GM18517 (cell line): ENCODE results near the gene FAM13A.
A peak's percentile ranks its signal among the peaks of the same experiment; 100 is the strongest.
"Not testable (repeated sequence)": the region's sequence is repeated elsewhere in the genome, so short reads cannot be mapped to it uniquely, and the experiment has no call there.

Experiments
- ATAC-seq: cut with Tn5 transposase; IDR thresholded peaks from one replicate; pipeline ENCODE4 v1.9.1; 2021; ENCODE audit warnings: mild to moderate bottlenecking, moderate library complexity; ENCODE audit not compliant: unreplicated experiment

FAM13A gene

DNA sequence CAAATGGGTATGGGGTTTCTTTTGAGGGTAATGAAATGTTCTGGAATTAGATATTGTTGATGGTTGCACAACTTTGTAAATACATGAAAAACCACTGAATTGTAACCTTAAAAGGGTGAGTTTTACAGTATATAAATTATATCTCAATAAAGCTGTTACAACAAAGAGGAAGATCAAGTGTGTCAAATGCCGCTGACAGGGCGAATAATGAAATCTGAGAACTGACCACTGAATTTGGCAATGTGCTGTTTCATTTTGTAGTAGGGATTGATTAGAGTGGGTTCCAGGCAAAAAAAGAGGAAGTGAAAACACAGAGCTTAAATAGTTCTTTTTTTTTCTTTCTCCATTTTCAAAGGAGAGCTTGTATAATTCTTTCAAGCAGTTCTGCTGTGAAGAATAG, 198.2 kb downstream of the FAM13A start:
- ATAC-seq, result peak; percentile 97

DNA sequence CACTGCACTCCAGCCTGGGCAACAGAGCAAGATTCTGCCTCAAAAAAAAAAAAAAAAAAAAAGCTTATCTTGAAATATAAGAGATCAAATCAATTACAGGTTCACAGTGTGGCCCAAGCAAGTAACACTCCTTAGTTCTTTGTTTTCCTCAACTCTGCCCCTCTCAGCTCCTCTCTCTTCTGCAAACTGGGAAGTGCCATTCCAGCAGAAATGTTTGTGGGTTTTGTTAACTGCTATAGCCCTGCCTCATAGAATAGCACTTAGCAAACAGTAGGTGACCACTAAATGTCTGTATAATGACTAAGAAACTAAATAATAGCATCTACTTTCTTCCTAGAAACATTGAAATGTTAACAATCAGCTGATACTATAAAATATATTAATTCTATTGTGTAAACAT, 199.4 kb downstream of the FAM13A start:
- no peak for ATAC-seq

DNA sequence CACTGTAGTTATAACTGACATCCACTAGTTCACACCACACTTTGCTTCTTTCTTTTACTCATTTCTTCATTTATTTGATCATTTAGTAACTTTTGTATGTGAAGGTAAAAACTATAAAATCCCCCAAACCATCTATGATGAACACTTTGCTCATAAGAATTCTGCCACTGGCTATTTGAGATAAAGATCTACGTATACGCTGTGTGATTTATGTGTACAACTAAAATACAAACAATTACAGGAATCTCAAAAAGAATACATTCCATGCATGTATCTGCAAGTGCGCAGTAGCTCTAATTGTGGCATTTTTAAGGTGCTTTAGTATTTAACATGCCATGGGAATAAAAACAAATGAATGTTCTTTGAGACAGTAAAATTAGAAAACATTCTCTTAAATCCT, 202.5 kb downstream of the FAM13A start:
- ATAC-seq, result no peak

DNA sequence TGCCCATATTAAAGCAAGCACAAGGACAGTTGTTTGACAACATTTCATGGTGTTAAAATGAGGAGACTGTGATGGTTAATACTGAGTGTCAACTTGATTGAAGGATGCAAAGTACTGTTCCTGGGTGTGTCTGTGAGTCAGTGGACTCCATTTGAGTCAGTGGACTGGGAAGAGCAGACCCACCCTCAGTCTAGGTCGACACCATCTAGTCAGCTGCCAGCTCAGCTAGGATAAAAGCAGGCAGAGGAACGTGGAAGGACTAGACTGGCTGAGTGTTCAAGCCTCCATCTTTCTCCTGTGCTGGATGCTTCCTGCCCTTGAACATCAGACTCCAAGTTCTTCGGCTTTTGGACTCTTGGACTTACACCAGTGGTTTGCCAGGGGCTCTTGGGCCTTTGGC, 203.4 kb downstream of the FAM13A start:
- ATAC-seq, result not testable (repeated sequence)

DNA sequence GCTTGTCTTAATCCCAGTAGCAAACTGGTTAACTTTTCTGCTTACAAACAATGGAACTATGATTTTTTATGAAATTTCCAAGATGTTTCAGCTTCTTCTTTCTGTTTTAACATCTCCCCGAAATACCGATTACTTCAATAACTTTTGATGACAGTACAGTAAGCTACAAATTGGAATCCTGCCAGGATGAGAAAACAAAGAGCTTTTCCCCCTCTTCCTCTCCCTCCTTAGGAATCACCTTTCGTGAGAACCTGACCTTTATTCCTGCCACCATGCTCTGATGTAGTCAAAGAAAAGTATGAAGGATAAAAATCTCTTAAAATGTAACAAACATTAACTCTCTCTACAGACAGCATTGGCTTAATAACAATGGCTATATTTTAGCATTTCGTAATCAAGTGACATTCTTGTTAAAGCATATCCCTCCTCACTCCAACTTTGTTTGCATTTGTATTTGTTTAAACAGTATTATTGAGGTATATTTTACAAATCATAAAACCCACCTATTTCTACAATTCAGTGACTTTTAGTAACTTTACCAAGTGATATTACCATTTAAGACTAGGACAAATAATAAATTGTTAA, 210.7 kb downstream of the FAM13A start:
- ATAC-seq, result no peak

DNA sequence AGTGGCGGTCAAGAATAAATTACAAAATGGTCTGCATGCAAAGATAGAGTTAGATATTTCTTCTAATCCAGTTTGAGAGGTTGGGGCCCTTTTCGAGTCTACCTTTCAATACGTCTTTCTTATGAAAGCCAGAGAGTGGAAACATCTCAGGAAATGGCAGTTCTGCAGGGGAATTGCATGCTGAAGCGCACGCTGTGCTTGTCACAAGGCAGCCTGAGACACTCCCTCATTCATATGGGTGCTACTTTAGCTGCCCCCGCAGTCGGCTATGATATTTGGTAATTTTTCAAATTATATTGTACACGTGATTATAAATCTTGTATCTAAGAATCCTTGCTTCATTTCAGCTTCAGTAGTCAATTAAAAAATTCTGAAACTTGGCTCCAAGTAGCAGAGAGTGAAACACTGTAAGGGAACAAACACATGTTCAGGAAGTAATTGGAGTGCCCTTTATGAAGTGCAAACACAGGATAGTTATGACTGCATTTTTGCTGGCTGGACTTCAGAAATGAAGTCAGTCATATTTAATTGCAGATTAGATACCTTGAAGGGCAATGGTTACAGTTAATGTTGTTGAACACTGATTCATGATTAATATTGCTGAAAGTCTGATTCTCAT, 213.8 kb downstream of the FAM13A start:
- no peak for ATAC-seq

DNA sequence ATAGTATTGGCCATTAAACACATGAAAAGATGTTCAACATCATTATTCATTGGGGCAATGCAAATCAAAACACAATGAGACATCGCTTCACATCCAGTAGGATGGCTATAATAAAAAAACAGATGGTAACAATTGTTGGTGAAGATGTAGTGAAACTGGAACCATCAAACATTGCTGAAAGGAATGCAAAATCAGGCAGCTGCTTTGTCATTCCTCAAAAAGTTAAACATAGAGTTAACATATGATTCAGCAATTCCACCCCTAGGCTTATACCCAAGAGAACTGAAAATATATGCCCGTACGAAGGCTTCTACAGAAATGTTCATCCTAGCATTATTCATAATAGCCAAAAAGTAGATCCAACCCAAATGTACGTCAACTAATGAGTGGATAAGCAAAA, 215.3 kb downstream of the FAM13A start:
- no peak for ATAC-seq

DNA sequence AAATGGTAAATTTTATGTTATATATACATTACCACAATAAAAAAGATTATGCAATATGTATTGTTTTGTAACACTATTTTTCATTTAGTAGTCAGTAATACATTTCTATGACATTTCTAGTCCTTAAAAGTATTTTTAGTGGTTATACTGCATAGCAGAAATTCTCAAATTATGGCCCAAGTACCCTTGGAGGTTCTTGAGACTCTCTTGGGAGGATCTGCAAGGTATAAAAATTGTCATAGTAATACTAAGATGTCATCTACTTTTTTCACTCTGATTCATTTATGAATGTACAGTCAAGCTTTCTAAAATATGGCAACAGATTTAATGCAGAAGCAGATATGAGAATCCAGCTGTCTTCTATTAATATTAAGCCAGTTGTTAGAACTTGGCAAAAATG, 220.8 kb downstream of the FAM13A start:
- no peak for ATAC-seq

DNA sequence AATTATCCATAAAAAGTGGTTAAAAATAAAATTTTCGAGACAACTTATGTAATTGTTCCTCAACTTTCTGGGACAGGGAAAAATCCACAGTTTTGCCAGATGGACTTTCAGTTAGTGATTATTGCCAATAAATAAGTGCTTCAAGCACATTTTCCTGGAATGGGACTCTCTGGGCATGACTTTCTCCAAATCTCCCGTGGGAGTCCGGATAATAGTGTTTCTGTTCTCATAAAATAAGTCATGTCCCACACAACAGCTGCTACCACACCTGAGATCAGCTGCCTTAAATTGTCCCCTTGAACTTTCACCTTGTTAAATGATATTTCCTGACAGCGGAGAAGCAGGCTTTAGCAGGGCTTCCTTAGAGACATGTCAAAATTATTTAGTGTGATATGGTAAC, 226.0 kb downstream of the FAM13A start:
- no peak for ATAC-seq

DNA sequence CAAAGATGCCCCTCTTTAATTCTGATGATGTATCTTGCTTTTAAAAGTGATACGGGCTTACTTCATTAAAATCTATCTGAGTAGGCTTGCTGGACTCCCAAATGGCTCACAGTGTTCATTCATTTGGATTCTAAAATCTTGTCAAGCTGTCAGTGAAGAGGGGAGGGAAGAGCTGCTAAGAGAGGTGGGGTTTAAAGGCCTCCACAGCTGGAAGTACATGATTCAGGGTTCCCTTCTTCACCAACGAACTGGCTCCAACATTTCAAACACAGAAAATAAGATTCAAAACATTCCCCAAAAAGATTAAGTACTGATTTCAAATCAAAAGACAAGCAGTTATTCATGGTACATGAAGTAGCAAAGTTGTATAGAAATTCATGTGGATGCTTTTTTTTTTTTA, 226.4 kb downstream of the FAM13A start:
- ATAC-seq, result no peak

DNA sequence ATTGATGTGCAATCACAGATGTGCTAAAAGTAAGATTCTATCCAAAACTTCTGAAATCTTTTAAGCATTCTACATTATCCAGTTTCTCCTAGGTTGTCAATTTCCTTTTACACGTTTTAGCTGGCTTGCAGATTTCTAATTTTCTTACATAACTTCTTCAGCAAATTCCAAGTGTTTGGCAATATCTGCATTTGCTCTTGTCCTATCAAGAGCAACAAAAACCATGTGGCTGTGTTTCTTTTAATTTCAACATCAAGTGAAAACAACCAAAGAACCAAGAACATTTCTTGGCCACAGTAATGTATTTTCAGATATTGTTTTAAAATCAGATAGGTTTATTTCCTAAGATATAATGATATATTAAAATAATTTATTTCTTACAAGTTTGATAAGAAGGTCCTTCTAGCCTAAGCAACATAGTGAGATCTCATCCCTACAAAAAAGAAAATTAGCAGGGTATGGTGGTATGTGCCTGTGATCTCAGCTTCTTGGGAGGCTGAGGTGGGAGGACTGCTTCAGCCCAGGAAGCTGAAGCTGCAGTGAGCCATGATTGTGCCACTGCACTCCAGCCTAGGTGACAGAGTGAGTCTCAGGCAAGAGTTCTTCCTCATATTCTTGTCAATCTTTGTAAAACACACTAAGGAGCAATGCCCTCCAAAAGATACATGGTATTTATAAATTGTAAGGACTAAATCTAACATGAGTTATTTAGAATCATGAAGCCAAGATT, 228.0 kb downstream of the FAM13A start:
- ATAC-seq, result no peak

DNA sequence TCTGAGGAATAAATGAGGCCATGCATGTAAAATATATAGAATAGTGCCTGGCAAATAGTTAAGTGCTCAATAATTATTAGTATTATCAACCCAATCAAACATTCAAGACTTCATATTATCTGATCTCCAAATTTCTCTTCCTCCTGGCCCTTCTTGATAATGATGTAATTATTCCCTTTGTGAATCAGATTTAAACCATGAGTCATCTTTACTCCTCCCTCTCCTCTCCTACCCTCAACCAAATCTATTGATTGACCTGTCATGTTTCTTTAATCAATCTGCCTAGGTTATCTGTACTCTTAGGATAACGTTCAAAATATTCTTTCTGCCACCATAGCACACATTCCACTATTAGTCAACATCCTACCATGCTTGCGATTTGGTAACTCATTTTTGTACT, 229.5 kb downstream of the FAM13A start:
- no peak for ATAC-seq

DNA sequence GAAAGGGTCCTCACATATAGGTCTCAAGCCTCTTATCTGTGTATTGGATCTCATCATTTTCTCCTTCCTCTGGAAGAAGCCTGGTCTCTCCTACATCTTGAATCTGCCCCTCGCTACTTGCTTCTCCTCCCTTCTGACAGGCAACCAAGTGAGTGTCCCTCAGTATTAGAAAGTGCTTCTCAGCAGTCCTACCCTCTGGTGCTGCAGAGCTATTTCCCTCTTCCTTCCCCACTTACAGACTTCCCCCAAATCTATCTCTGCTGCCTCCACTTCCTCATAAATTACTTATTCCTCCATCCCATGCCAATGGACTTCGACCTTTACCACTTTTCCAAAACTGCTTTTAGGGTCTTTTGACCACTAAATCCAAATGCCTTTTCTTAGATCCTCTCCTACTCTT, 230.2 kb downstream of the FAM13A start:
- no peak for ATAC-seq

DNA sequence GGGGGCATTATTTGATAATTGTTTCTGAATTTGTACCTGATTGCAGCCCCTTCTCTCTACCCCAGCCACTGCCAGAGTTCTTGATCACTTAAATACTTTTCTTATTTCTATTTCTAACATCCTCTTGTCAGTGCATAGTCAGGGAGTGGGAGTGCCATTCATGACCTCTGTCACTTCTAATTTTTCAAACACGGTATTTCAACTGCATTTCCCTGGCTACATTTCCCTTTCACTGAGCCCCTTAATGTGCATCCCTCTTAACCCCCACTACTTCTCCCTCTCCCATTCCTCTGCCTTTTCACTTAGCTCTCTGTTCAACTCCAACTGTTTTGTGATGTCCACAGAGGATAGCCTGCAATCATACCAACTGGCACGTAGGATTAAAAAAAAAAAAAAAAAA, 231.1 kb downstream of the FAM13A start:
- no peak for ATAC-seq

DNA sequence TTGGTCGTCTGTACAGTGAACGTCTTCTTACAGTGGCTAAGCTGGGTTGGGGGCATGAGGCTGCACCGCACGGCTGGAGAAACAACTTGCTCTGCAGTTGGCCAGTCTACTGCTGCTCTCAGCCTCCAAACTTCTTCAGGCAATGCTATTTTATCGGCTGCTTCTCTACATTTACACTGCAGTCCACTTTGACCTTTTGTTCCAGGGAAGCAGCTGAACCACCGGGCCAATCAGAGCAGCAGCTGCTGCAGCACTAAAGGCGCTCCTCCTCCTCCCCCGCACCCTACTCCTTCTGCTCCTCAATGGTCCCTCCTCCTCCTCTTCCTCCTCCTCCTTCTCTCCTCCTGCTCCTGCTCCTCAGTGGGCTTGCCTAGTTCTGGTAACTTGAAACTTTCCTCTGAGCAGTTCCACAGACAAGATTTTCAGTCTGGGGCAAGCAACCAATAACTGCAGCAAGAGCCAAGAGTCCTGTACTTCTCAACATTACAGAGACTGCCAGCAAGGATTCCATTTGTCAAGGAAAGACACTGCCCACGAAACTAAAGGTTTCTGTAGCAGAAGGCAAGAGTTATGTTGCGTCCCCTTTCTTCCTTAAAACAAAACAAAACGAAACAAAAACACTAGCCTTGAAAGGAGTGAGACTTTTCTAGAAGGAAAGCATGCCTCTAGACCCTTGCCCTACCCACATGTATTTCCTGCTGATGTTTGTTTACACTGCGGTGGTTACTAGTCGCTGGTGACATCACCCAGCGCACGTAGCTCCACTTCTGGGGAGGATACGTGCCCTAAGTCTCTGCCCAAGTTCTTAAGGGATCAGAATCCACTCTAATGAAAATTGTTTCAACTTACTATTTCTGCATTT, 233.7 kb downstream of the FAM13A start:
- ATAC-seq, result peak; percentile 97

DNA sequence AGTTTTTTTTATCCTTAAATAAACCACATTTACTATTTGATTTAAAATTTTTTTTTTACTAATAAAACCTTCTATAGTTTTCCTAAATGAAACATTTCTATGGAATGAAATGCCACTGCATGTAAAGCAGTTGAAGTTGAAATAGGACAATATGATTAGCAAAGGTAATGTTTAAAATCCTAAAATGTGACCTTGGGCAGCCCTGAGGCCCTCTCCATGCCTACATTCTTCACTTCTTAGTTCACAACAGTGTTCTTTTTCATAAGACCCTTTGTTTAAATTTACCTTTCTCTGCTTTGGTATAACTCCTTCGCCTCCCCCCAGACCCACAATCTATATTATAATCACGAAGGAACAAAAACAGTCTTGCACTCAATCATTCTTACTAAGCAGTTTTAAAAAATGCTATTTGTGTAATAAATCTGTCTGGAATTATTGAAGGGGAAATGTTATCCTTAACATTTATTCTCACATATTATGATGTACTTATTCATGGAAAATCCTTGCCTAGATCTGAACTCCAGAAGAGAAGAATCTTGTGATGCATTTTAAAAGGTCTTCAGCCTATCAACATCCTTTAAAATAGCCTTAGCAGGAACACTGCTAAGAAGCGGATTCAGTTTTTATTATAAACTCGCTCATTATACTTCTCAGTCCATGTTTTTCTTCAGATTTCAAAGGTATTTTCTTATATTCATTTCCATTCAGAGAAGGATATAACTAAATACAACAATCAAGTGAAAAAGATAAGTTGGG, 234.8 kb downstream of the FAM13A start:
- ATAC-seq, result no peak

DNA sequence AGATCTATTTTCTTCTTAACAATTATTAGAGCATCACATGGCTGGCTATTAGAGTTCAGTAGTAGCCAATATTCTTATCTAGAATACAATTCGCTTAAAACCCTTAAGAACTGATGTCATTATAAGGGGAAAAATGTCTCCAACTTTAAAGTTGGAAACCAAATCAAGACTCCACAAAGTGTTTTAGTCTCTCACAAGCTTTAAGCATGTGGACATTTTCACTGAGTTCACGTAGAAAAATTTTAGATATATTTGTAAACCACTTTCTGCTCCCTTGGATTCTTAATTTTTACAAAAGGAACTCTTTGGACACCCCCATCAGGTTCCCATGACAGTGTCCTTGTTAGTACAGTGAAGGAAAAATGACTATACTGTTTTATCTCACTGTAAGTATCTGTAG, 235.5 kb downstream of the FAM13A start:
- ATAC-seq, result no peak

DNA sequence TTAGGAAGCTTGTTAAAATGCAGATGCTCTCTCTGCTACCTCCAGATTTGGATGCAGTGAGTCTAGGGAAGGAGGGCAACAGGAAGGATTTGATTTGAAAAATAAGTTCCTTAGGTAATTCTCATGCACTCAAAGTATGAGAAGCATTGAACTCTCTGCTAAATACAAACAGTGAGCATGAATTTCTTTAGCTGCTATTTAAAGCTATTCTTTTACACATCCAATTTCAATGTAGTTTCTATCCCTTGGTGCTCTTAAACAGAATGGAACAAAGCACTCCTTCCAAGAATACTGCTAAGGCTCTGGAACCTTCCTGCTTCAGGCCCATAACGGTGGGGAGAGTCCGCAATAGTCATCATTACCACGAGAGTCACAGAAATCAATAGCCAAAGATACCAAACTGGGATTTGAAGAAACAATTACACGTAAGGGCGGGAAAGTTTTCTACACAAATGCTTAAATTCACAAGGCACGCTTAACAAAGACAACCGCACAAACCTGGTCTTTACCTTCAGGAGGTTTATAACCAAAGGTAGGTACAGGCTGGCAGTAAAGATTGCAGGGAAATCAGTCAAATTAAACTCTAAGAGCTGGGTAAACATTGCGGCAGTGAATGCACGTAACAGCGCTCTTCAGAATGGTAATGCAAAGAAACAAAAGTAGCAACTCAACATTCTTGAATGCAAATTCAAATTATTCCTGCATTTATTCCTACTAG, 236.1 kb downstream of the FAM13A start:
- no peak for ATAC-seq

DNA sequence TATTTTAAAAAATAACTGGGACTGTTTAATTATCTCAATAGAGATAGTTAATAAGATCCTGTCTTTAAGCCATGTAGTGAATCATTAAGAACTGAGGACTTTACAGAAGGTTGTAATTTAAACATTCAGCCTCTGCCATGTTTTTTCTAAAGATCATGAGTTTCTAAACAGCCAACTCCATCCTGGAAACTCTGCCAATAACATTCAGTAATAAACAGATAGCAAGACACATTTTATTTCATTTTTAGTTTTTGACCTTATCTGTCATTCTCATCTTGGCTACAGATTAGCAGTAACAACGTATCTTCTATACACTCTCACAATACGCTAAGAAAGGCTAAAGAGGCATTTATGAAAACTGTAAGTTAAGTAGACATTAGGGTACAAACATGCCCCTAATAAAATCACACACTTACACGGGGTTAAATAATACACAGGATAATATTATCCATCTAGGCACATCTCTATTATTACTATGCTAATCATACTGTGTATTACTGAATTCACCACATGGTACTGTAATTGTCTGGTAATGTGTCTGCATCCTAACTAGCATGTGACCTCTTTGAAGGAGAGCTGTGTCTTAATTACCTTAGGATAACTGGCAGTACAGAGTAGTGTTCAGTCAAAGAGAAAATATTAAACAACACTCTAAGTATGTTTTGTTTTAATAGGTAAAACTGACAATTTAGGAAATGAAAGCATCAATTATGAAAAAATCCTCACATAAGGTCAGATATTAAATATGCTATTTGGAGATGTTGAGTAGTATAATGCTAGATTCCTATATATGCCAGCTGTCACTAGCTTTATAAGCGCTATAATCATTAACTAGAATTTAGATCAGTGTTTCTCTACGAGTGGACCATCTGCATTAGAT, 236.9 kb downstream of the FAM13A start:
- ATAC-seq, result no peak
